ENCODE measurements around the gene ASIC5. TPM values are rescaled to one million over a fixed set of nuclear protein-coding genes. Genes with fewer than 3 reads are reported as not detected.
"Not testable (repeated sequence)": the region's sequence is repeated elsewhere in the genome, so short reads cannot be mapped to it uniquely, and the experiment has no call there.

Gene ASIC5
- total RNA-seq, 2 donors from 2014 or later, result not detected

GRCh38 chr4:155898371-155898770 lies 32.3 kb upstream of the ASIC5 start:
- H3K36me3 Mint-ChIP-seq (ENCODE audit: low read depth); H3K9me3 ChIP-seq (ENCODE audit: control insufficient read depth, low read length, poor library complexity, severe bottlenecking); H3K4me3 Mint-ChIP-seq; H3K27ac Mint-ChIP-seq; DNase-seq; H3K4me1 Mint-ChIP-seq; H3K27me3 Mint-ChIP-seq; ATAC-seq: not testable (repeated sequence)

- Mint-ChIP-seq H3K36me3 (ENCODE audit: low read depth) (peaks cover 2% of the 10 kb centered on the region), H3K4me1 (no peaks in the 10 kb centered on the region), H3K27ac (no peak overlapping the region), H3K4me3 (no peak overlapping the region), H3K27me3 (peaks cover 20% of the 10 kb centered on the region)
- no peak for DNase-seq
- no peaks in the 10 kb centered on the region for H3K9me3 ChIP-seq (ENCODE audit: control insufficient read depth, low read length, poor library complexity, severe bottlenecking)
- ATAC-seq, result no peak
Observed at GRCh38 chr4:155891058-155891457, 25.0 kb upstream of the ASIC5 start.

- Mint-ChIP-seq H3K27me3 (peaks cover 20% of the 10 kb centered on the region), H3K4me3 (no peak overlapping the region), H3K4me1 (no peaks in the 10 kb centered on the region), H3K27ac (no peak overlapping the region), H3K36me3 (ENCODE audit: low read depth) (peaks cover 2% of the 10 kb centered on the region)
- ATAC-seq, result no peak
- no peak for DNase-seq
- H3K9me3 ChIP-seq (ENCODE audit: control insufficient read depth, low read length, poor library complexity, severe bottlenecking), result no peaks in the 10 kb centered on the region
Observed at GRCh38 chr4:155889946-155890345, 23.9 kb upstream of the ASIC5 start.

GRCh38 chr4:155889031-155889793 lies 23.1 kb upstream of the ASIC5 start:
- H3K27me3 Mint-ChIP-seq, result peaks cover 20% of the 10 kb centered on the region
- DNase-seq (no peak), ATAC-seq (no peak)
- no peak overlapping the region for H3K4me3 Mint-ChIP-seq
- no peaks in the 10 kb centered on the region for H3K4me1 Mint-ChIP-seq
- H3K27ac Mint-ChIP-seq, result no peak overlapping the region
- H3K36me3 Mint-ChIP-seq (ENCODE audit: low read depth), result peaks cover 2% of the 10 kb centered on the region
- no peaks in the 10 kb centered on the region for H3K9me3 ChIP-seq (ENCODE audit: control insufficient read depth, low read length, poor library complexity, severe bottlenecking)

- no peaks in the 10 kb centered on the region for H3K4me1 Mint-ChIP-seq
- no peak overlapping the region for H3K4me3 Mint-ChIP-seq
- H3K36me3 Mint-ChIP-seq (ENCODE audit: low read depth), result peaks cover 2% of the 10 kb centered on the region
- H3K9me3 ChIP-seq (ENCODE audit: control insufficient read depth, low read length, poor library complexity, severe bottlenecking), result no peaks in the 10 kb centered on the region
- no peak overlapping the region for H3K27ac Mint-ChIP-seq
- DNase-seq (no peak), ATAC-seq (no peak)
- H3K27me3 Mint-ChIP-seq, result peaks cover 20% of the 10 kb centered on the region
Observed at GRCh38 chr4:155887847-155888570, 21.9 kb upstream of the ASIC5 start.

GRCh38 chr4:155887045-155887444 lies 21.0 kb upstream of the ASIC5 start:
- no peak overlapping the region for H3K27ac Mint-ChIP-seq
- H3K36me3 Mint-ChIP-seq (ENCODE audit: low read depth), result no peaks in the 10 kb centered on the region
- no peaks in the 10 kb centered on the region for H3K4me1 Mint-ChIP-seq
- ATAC-seq, result no peak
- DNase-seq, result no peak
- H3K9me3 ChIP-seq (ENCODE audit: control insufficient read depth, low read length, poor library complexity, severe bottlenecking), result no peaks in the 10 kb centered on the region
- no peak overlapping the region for H3K4me3 Mint-ChIP-seq
- H3K27me3 Mint-ChIP-seq, result peaks cover 14% of the 10 kb centered on the region

- no peaks in the 10 kb centered on the region for H3K9me3 ChIP-seq (ENCODE audit: control insufficient read depth, low read length, poor library complexity, severe bottlenecking)
- no peak for ATAC-seq
- H3K4me3 Mint-ChIP-seq, result no peak overlapping the region
- peaks cover 5% of the 10 kb centered on the region for H3K27me3 Mint-ChIP-seq
- no peak overlapping the region for H3K27ac Mint-ChIP-seq
- DNase-seq, result no peak
- H3K4me1 Mint-ChIP-seq, result no peaks in the 10 kb centered on the region
- no peaks in the 10 kb centered on the region for H3K36me3 Mint-ChIP-seq (ENCODE audit: low read depth)
Observed at GRCh38 chr4:155885666-155886065, 19.6 kb upstream of the ASIC5 start.

- H3K4me1 Mint-ChIP-seq, result no peaks in the 10 kb centered on the region
- no peak overlapping the region for H3K4me3 Mint-ChIP-seq
- DNase-seq, result no peak
- no peak for ATAC-seq
- no peaks in the 10 kb centered on the region for H3K9me3 ChIP-seq (ENCODE audit: control insufficient read depth, low read length, poor library complexity, severe bottlenecking)
- H3K27me3 Mint-ChIP-seq, result peaks cover 5% of the 10 kb centered on the region
- H3K27ac Mint-ChIP-seq, result no peak overlapping the region
- H3K36me3 Mint-ChIP-seq (ENCODE audit: low read depth), result no peaks in the 10 kb centered on the region
Observed at GRCh38 chr4:155883895-155884294, 17.8 kb upstream of the ASIC5 start.

- ATAC-seq (no peak), DNase-seq (no peak)
- H3K4me1 Mint-ChIP-seq, result no peaks in the 10 kb centered on the region
- H3K27ac Mint-ChIP-seq, result no peak overlapping the region
- no peaks in the 10 kb centered on the region for H3K36me3 Mint-ChIP-seq (ENCODE audit: low read depth)
- no peaks in the 10 kb centered on the region for H3K27me3 Mint-ChIP-seq
- H3K9me3 ChIP-seq (ENCODE audit: control insufficient read depth, low read length, poor library complexity, severe bottlenecking), result no peaks in the 10 kb centered on the region
- no peak overlapping the region for H3K4me3 Mint-ChIP-seq
Observed at GRCh38 chr4:155881555-155881954, 15.5 kb upstream of the ASIC5 start.

GRCh38 chr4:155879767-155880166 lies 13.7 kb upstream of the ASIC5 start:
- Mint-ChIP-seq H3K4me1 (no peaks in the 10 kb centered on the region), H3K27ac (no peak overlapping the region), H3K4me3 (no peak overlapping the region), H3K36me3 (ENCODE audit: low read depth) (no peaks in the 10 kb centered on the region), H3K27me3 (no peaks in the 10 kb centered on the region)
- no peaks in the 10 kb centered on the region for H3K9me3 ChIP-seq (ENCODE audit: control insufficient read depth, low read length, poor library complexity, severe bottlenecking)
- DNase-seq (no peak), ATAC-seq (no peak)

GRCh38 chr4:155878611-155879010 lies 12.5 kb upstream of the ASIC5 start:
- DNase-seq, result no peak
- H3K27ac Mint-ChIP-seq, result no peak overlapping the region
- H3K9me3 ChIP-seq (ENCODE audit: control insufficient read depth, low read length, poor library complexity, severe bottlenecking), result no peaks in the 10 kb centered on the region
- no peak for ATAC-seq
- H3K4me3 Mint-ChIP-seq, result no peak overlapping the region
- H3K4me1 Mint-ChIP-seq, result no peaks in the 10 kb centered on the region
- no peaks in the 10 kb centered on the region for H3K27me3 Mint-ChIP-seq
- no peaks in the 10 kb centered on the region for H3K36me3 Mint-ChIP-seq (ENCODE audit: low read depth)

GRCh38 chr4:155877971-155878370 lies 11.9 kb upstream of the ASIC5 start:
- no peaks in the 10 kb centered on the region for H3K9me3 ChIP-seq (ENCODE audit: control insufficient read depth, low read length, poor library complexity, severe bottlenecking)
- DNase-seq (no peak), ATAC-seq (no peak)
- Mint-ChIP-seq H3K36me3 (ENCODE audit: low read depth) (no peaks in the 10 kb centered on the region), H3K4me1 (no peaks in the 10 kb centered on the region), H3K27ac (no peak overlapping the region), H3K4me3 (no peak overlapping the region), H3K27me3 (no peaks in the 10 kb centered on the region)

- no peak for ATAC-seq
Observed at GRCh38 chr4:155875878-155876277, 9.8 kb upstream of the ASIC5 start.

GRCh38 chr4:155855897-155856296 lies 10.2 kb downstream of the ASIC5 start:
- no peak overlapping the region for H3K27ac Mint-ChIP-seq
- H3K27me3 Mint-ChIP-seq, result peaks cover 16% of the 10 kb centered on the region
- H3K36me3 Mint-ChIP-seq (ENCODE audit: low read depth), result no peaks in the 10 kb centered on the region
- ATAC-seq (no peak), DNase-seq (no peak)
- no peak overlapping the region for H3K4me3 Mint-ChIP-seq
- no peaks in the 10 kb centered on the region for H3K4me1 Mint-ChIP-seq
- no peaks in the 10 kb centered on the region for H3K9me3 ChIP-seq (ENCODE audit: control insufficient read depth, low read length, poor library complexity, severe bottlenecking)

More at GRCh38 chr4:155875878-155876277, 9.8 kb upstream of the ASIC5 start:
- no peak overlapping the region for H3K27ac Mint-ChIP-seq
- peaks cover 8% of the 10 kb centered on the region for H3K27me3 Mint-ChIP-seq
- no peak for DNase-seq
- H3K4me1 Mint-ChIP-seq, result no peaks in the 10 kb centered on the region
- no peaks in the 10 kb centered on the region for H3K36me3 Mint-ChIP-seq (ENCODE audit: low read depth)
- H3K9me3 ChIP-seq (ENCODE audit: control insufficient read depth, low read length, poor library complexity, severe bottlenecking), result no peaks in the 10 kb centered on the region
- no peak overlapping the region for H3K4me3 Mint-ChIP-seq

Measured in T-helper 17 cell (primary cell).